Measurements from ENCODE around the gene TSEN15. TPM values are rescaled to one million over a fixed set of nuclear protein-coding genes. Genes with fewer than 3 reads are reported as not detected.

The TSEN15 gene
- total RNA-seq: 30.4 TPM

DNA sequence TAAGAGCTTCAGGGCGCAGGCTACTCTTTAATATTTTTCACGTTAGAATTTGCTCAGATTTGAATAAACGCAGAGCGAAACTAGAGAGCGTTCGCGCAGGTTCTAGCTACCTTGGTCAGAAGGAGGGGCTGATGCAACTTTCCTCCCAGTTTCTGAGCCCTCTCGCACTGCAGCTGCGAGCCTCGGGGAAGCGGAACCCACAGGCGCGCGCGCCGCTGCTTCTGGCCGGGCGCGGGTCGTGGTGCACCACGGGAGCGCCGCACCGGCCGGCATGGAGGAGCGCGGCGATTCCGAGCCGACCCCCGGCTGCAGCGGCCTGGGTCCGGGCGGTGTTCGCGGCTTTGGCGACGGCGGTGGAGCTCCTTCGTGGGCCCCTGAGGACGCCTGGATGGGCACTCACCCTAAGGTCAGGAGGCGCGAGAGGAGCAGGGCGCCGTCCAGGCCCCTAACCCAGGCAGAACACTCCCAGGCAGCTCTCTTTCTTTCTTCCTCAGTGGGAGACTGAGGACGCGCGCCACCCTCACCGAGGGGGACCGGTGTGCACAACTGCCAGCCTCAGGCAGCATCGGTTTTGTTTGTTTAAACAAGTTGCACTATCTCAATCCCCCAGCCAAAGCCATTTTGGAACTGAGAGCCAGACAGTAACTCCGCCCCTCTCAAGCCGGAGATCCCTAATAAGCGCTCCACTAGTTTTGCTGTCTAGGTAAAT is at the start of gene TSEN15:
TSEN15 (plus strand) TSS at position 246 of the 709 bp plus-strand sequence; CDS start at position 272, 26 bp downstream.
- peak; percentile 75 for DNase-seq

DNA sequence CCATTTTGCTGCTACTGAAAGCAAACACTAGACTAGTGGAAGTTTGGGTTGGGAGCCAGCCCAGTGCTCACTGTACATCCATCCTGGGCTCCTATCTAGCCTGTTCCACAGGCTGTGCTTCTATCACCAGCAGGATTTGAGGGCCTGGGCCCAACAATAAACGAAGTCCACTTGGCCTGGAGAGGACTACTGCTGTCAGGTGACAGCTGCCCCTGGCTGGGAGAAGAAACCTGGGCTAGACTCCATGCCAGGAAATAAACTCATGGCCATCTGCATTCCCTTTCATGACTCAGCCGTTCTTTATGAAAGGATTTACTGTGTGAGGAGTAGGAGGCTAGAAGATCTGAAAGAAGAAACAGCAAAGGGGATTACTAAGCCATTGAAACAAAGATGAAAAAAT is 49.5 kb upstream of the TSEN15 start:
- DNase-seq: peak; percentile 65

DNA sequence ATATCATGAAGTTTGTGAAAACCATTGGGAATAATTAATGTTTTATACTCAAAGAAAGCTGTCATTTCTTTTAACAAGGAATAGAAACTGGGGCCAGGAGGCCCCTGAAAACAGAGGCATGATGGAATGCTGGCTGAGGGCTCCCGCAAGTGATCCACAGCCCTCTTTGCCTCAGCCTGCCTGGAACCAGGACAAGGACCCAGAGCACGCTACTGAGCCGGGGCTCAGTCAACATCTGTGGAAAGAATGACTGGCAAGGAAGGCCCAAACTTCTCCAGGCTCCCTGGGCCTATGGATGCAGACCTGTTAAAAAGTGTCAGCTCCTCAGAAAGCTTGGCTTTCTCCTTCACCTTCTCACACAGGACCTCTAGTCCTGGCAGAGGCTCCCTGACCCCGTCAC is 46.6 kb upstream of the TSEN15 start:
- DNase-seq: no peak

DNA sequence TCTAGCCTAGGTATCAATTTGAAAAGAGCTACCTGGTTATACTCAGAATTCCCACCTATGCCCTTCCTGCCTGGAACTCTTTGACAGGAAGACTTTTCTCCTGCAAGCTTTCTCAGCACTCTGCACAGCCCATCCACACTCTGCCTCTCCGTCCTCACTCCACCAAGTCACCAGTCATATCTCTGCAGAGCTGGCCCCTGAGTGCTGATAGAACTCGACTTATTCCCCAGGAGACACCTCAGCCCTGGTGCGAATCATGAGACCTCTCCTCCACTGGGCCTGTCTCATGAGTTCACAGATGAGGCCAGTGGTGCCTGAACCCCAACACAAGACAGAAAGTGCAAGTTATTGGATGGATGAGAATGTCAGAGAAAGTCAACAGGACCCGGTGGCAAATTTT is 46.0 kb upstream of the TSEN15 start:
- no peak for DNase-seq

DNA sequence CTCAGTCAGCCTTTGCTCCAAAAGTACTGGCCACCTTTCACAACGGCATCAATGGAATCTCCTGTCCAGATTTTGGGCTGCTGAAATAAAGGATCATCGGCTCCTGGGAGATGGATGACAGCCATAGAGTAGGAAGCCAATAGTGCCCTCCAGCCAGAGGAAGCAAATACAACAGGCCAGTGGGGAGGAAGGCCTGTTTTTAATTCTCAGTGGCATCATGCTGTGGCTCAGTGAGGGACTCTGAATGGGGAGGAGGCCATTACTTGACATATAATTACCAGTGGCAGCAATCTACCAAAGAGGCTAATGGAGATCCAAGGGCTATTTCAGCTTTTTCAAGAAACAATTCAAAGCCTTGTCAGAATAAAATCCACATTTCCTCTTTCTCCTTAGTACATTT is 40.7 kb upstream of the TSEN15 start:
- no peak for DNase-seq

DNA sequence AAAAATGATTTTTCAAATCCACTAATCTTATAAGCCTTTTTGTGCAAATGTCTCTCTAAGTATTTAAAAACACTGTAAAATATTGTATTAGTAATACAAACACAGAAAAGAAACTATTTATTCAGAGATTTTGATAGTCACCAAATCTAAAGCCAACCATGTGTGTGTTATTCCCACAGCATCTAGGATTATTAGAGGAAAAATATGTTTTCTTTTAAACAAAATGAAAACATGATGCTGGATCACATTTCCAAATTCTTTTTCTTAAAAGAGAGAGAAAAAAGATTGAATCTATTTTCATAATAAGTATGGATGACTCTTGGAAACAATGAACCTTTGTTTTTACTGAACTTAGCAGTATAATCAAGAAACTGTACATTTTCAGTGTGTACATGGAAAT is 39.3 kb upstream of the TSEN15 start:
- no peak for DNase-seq

DNA sequence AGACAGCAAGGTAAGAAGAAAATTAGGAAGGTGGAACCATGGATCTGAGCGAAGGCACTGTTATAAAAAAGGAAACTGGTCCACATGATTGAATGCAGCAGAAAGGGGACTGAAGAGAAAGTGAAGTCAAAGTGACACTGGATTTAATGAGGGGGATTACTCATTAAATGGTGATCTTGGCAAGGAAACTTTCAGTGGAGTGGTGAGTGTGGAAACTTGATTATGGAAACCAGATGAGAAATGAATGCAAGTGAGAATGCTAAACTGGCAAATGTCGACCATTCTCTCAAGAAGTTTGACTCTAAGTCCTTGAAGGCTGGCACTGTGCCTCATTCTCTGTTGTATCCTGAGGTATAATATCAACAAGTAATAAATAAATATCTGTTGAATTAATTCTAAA is 37.3 kb upstream of the TSEN15 start:
- no peak for DNase-seq

DNA sequence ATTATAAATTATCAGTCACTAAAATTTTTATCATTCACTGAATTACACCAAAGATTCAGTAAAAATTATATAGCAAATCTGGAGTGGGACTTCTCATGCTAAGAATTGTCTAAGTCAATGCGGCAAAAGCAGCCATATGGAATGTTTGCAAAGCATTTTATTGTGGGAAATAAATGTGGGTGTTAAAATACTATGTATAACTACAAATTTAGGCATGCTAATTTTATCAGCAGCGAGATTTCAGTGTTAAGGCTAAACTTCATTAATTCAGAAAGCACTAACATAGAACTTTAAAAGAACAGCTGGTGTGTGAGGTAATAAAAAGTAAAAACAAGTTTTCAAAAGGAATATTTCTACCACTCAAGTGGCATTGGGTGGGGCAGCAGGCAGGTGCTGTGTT is 35.4 kb upstream of the TSEN15 start:
- DNase-seq: no peak

DNA sequence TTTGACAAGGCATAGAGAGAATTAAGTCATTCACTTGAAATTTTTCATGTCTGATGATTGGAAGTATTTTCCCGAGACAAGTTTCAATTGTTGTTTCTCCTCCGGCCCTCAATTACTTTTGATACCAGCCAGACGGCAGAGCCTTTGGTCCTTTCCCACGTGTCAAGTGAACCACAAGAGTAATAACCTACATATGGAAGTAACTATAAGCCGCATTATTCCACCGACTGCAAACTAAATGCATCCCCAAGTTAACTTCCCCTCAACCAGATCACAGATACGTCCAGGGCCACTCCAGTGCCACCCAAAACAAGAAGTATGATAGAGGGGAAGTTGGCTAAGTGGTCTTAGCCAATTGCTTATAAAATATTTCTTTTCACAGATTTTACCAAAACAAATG is 34.2 kb upstream of the TSEN15 start:
- no peak for DNase-seq

DNA sequence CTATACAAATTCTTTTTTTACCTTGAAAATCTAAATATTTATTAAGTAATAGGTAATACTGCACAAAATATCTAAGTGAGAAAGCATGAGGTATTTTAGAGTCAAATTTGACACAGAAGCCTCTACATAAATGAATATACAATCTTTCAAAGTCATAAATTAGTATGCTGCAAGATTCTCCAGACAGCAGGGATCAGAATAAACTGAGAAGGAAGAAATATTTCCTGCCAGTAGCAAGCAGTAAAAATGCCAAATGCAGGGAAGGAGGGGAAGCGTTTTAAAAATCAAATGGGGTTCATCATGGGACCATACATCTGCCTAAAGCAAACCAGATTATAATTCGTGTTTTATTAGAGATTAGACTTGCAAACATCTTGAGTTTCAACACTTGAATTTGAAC is 32.9 kb upstream of the TSEN15 start:
- DNase-seq: no peak

DNA sequence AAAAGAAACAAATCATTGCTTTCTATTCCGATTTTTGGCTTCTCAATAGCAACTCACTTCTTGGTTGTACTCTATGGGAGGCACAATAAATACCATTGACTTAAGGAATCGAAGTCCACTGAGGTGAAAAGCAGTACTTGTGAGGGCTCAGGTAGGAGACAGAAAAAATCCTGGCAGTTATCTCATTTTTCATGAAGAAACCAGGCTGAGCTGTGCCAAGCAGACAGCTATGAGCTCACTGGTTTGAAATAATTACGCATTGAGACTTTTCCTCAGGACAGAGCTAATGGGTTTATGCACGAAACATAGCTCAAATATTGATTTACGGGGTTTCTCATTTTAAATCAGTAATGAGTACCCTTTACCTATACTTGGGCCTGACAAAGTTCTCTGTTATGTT is 32.5 kb upstream of the TSEN15 start:
- no peak for DNase-seq

DNA sequence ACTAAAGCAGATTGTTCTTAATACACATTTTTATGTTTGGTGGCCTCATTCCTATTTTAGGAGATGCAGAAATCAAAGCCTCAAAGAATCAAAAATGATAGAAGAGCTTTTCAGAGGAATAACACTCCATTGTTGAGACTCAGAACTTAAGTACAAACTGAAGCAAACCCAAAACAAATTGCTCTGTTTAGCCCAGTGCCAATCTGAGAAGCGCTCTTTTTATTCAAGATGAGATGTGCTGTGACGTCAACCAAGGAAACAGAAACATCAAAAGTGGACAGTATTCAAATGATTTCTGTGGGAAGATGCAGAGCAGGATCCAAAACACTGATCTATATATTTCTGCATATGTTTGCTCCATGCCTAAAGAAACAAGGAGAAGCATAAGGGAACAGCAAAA is 32.0 kb upstream of the TSEN15 start:
- no peak for DNase-seq

DNA sequence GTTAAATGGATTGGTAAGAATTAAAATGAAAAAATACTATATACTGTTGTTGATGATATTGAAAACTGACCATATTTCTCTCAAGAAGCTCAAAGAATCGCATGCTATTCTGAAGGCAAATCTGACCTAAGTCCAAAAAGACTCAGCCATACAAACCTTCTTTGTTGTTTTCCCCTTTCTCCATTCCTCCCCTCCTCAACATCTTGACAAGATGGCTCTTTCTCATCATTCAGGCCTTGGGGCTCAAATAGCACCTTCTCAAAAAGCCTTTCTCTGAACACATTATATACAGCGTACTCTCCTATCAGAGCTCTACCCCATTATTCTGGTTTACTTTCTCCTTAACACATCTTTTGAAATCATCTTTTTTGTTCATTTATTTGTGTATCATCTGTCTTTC is 31.2 kb upstream of the TSEN15 start:
- no peak for DNase-seq

DNA sequence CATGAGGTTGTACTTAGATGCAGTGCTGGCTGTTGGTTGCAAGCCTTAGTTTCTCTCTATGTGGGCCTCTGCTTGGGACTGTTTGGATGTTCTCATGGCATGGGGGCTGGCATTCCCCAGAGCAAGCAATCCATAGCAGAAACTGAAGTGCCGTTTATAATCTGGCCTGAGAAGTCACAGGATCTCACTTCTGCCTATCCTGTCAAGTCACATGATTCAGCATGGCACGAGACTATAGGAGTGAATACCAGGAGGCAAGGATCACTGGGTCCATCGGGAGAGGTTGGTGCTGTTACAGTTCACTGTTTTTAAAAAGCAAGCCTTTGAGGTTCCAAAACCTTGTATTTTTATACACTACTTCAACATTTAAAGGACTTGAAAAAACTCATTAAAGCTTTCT is 30.7 kb upstream of the TSEN15 start:
- no peak for DNase-seq

DNA sequence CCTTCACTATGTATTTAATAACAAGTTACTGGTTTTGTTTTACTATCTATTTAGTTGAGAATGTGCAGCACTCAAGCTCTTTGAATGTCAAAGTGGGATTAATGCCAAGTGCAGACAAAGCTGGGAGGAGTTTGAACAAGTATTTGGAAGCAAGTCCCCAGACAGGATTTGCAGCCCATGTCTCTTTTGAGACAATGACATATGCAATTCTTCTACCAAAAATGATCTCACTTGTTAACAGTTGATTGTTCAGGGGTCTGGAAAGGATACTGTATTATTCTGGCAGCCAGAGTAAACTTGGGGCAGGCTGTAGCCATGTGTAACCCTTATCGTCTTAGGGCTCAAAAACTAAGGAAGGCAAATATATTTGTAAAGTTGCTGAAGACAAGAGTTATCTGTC is 29.8 kb upstream of the TSEN15 start:
- DNase-seq: no peak

DNA sequence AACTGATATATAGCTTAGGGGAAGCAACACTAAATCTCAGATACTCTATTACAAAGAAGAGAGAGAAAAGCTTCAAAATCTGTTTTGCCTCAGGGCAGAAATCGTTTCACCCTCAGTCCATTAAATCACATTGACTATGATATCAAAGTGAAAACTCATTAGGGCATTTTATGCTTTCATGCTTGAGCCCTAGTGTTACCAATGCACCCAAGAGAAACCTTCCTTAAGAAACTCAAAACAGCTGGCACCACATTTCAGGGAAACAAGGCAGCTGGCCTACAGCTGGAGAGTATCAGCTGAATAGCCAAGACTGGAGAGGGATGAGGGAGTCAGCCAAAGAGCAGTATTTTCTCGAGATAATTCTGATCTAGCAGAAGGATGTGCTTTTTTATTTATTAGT is 28.9 kb upstream of the TSEN15 start:
- no peak for DNase-seq

DNA sequence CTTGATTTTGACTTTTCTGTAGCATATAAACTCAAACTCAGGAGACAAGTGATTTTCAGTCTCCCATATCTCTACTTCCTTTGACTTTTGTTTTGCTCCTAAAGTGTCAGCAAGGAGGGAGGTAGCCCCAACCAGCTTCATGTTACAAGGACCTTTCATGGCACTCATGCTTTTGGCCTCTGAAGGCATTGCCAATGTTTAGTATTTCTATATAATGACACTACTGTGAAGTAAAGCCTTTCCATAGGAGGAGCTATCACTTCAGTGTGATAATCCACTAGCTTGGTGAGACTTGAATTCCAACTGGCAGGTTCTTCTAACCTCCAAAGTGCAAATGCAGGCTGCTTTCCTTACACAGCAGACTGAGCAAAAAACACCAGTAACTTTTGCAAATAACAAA is 28.4 kb upstream of the TSEN15 start:
- no peak for DNase-seq

DNA sequence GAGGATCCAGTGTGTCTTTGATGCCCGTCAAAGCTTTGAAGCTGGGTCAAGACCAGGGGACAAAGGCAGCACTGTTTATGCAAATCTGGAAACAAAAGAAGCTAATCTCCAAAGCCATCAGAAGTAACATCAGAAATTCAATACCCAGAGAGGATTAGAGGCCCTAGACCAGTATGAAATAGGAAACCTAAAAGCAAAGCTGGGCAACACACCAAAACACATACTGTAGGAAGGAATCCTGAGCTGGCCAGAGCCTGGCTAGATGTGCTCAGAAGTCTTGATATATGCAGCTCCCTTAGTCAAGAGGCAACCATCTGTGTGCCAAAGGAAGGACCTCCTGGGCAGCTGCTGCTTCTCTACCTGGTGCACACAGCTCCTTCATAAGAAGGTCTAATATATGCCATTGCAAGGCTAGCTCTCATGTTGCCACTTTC is 26.3 kb upstream of the TSEN15 start:
- no peak for DNase-seq

DNA sequence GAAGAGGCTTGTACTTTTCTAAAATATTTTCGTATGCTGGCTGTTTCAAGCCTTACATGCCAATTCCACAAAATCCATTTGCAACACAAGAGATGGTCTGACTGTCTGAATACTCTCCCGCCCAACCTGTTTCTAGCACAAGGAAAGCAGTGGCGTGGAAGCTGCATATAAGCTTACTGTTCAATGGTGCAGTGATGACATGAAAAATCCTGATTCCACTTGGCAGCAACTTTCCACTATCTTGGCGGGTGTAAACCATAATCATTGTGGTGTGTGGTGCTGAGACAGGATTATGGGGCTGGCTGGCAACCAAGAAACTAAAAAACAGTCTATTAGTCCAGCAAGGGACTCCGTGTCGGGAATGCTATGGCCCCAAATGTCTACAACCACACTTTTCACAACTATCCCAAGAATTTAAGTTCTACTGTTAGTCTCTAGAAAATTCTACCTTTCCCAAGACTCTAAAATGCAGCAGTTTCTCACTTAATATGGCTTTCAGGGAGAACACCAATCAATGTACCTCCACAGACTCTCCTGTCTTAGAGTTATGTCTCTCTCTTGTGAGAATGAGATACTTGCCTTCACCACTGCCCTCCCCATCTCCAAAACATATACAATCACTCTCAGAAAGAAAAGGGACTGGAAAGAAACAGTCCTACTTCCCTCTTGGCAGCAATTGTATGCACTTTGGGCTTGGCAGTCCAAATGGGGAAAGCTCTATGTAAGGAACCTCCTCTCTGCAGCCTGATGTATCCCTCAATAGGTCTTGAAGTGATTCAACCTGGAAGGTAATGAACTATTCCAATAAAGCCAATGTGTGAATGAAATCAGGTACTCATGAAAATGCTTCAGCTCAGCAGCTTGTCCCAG is 23.5 kb upstream of the TSEN15 start:
- no peak for DNase-seq

DNA sequence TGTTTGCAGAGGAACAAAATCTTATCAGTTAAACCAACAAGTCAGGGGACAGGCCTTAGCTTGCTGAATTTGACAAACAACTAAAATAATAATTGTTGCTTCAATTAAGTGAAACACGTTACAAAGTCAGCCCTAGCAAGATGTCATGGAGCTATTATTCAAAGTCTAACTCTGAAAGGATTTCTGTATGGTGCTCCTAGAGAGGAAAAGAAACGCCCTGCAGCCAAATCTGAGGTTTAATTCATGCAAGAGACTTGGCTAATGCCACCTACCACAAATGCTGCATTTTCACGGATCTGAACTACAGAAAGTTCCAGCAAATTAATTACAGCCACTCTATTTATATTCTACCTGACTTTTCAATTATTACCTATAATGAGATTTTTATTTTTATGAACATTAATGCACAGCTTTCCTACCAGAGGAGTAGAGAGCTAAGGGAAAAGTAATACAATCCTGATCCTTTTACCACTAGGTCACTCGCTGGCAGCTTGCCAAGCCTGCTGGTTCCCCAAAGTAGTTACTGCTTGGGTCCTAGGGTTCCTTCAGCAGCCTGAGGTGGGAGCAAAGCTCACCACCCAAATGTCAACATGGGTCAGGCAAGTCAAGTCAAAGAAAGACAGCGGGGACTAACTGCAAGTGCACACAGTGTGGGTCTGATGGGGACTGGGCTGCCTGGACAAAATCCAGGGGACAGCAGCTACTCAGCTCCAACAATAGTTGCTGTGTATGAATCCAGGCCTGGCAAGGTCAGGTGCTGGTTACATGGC is 22.5 kb upstream of the TSEN15 start:
- DNase-seq: no peak

DNA sequence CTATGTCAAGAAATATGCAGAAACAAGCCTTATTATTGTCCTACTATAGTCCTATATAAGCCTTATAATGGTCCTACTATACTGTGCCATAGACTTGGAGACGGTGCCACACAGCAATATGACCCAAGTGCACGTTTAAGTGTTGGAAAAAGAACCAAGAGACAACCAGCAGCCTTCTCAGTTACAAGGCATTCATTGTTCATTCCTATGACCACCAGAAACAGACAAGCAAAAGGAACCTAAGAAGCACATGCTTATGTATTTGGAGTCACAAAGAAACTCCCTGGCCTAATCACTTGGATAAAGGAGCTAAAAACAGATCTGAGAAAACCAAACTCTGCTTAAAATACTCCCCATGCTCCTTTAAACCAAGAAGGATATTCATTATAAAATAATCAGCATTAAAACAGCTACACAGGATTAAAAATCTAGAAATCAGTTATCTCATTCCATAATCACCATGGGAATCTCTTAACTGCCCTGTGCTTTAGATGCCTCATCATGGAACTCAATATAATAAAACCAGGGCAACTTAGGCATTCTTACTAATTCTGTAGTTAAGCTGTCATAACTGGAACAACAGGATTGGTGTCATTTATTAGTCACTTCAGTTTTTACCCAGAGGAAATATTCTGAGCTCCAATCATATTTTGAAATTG is 21.0 kb upstream of the TSEN15 start:
- no peak for DNase-seq

DNA sequence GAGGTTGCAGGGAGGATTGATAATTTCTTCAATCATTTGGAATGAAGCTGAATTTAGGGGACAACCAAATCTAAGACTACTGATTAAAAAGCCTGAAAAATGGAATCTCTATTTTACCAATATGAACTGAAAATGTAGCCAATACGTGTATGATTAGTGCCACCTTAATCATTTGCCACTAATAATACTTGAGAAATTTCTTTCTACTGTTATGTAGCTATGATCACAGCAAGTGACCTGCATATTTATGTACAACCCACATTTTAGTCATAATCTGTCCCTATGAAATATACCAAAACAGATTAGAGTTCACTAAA is 20.5 kb upstream of the TSEN15 start:
- no peak for DNase-seq

Measured in occipital lobe (tissue), 2 donors.